KG1 (cell line): ENCODE measurements around the gene ADAM10.

Experiments
- DNase-seq: peaks from one replicate; lab custom pipeline; 2025; lab: John Stamatoyannopoulos, UW

Gene ADAM10

GRCh38 chr15:58758141-58758540, 8.6 kb upstream of the ADAM10 start:
- DNase-seq: no peak

- DNase-seq: no peak
Observed at GRCh38 chr15:58755956-58756355, 6.4 kb upstream of the ADAM10 start.

GRCh38 chr15:58755350-58755749, 5.8 kb upstream of the ADAM10 start:
- no peak for DNase-seq

GRCh38 chr15:58752716-58753115, 3.2 kb upstream of the ADAM10 start:
- DNase-seq: no peak

GRCh38 chr15:58748852-58749531, 515 bp downstream of the ADAM10 start:
- DNase-seq: no peak

- DNase-seq: no peak
Observed at GRCh38 chr15:58748040-58748851, 1.3 kb downstream of the ADAM10 start.

- no peak for DNase-seq
Observed at GRCh38 chr15:58746174-58746573, 3.3 kb downstream of the ADAM10 start.

- DNase-seq: no peak
Observed at GRCh38 chr15:58742819-58743502, 6.5 kb downstream of the ADAM10 start.

GRCh38 chr15:58742022-58742813, 7.3 kb downstream of the ADAM10 start:
- no peak for DNase-seq

- no peak for DNase-seq
Observed at GRCh38 chr15:58741032-58741431, 8.5 kb downstream of the ADAM10 start.

- no peak for DNase-seq
Observed at GRCh38 chr15:58740436-58740835, 9.1 kb downstream of the ADAM10 start.

- DNase-seq: no peak
Observed at GRCh38 chr15:58738046-58738707, 11.3 kb downstream of the ADAM10 start.

- no peak for DNase-seq
Observed at GRCh38 chr15:58737298-58737697, 12.2 kb downstream of the ADAM10 start.

GRCh38 chr15:58736018-58736643, 13.4 kb downstream of the ADAM10 start:
- DNase-seq: no peak

GRCh38 chr15:58734859-58735258, 14.6 kb downstream of the ADAM10 start:
- DNase-seq: no peak

GRCh38 chr15:58732625-58733363, 16.7 kb downstream of the ADAM10 start:
- no peak for DNase-seq

- DNase-seq: no peak
Observed at GRCh38 chr15:58731756-58732535, 17.6 kb downstream of the ADAM10 start.

GRCh38 chr15:58726867-58727266, 22.6 kb downstream of the ADAM10 start:
- DNase-seq: no peak

- peak; percentile 26 for DNase-seq
Observed at GRCh38 chr15:58724466-58724865, 25.0 kb downstream of the ADAM10 start.

- DNase-seq: no peak
Observed at GRCh38 chr15:58717357-58717756, 32.1 kb downstream of the ADAM10 start.
